H9 (cell line): ENCODE data around the gene PRKAG1. TPM values are rescaled to one million over a fixed set of nuclear protein-coding genes. Genes with fewer than 3 reads are reported as not detected.
A peak's percentile ranks its signal among the peaks of the same experiment; 100 is the strongest.

ENCODE experiments used
- DNase-seq: peaks from one replicate; pipeline ENCODE4 v3.0.0-alpha.2; 2017
- H2AFZ ChIP-seq: one replicate; pipeline ENCODE4 v1.6.1; 2013; ENCODE audit warnings: mild to moderate bottlenecking, low read length, control low read depth, moderate library complexity
- H2AK5ac ChIP-seq: 2 replicates; pipeline ENCODE4 v1.6.1; 2013; ENCODE audit warnings: low read length, control low read depth, mixed read lengths; ENCODE audit not compliant: insufficient read length
- H2BK120ac ChIP-seq: one replicate; pipeline ENCODE4 v1.6.1; 2013; ENCODE audit warnings: low read depth, mild to moderate bottlenecking, low read length, control low read depth, inconsistent platforms; ENCODE audit not compliant: poor library complexity, severe bottlenecking
- H2BK12ac ChIP-seq: 2 replicates; pipeline ENCODE4 v1.6.1; 2013; ENCODE audit warnings: low read length, control low read depth, mixed read lengths, low read depth; ENCODE audit not compliant: insufficient read length
- H2BK15ac ChIP-seq: 2 replicates; pipeline ENCODE4 v1.6.1; 2013; ENCODE audit warnings: low read depth, low read length, control low read depth
- H2BK20ac ChIP-seq: one replicate; pipeline ENCODE4 v1.6.1; 2013; ENCODE audit warnings: low read depth, mild to moderate bottlenecking, low read length, control low read depth, inconsistent platforms; ENCODE audit not compliant: poor library complexity, severe bottlenecking
- H2BK5ac ChIP-seq: 2 replicates; pipeline ENCODE4 v1.6.1; 2013; ENCODE audit warnings: low read length, control low read depth, mixed read lengths; ENCODE audit not compliant: insufficient read length
- H3K14ac ChIP-seq: 2 replicates; pipeline ENCODE4 v1.6.1; 2013; ENCODE audit warnings: low read length, control low read depth; ENCODE audit not compliant: insufficient read depth
- H3K18ac ChIP-seq: 2 replicates; pipeline ENCODE4 v1.6.1; 2013; ENCODE audit warnings: low read depth, mild to moderate bottlenecking, mixed read lengths, low read length, control low read depth; ENCODE audit not compliant: insufficient read length
- H3K23ac ChIP-seq: 2 replicates; pipeline ENCODE4 v1.6.1; 2013; ENCODE audit warnings: low read length, control low read depth, mixed read lengths, low read depth; ENCODE audit not compliant: insufficient read length
- H3K23me2 ChIP-seq: 2 replicates; pipeline ENCODE4 v1.6.1; 2013; ENCODE audit warnings: low read depth, mild to moderate bottlenecking, mixed read lengths, low read length, control low read depth; ENCODE audit not compliant: insufficient read length, poor library complexity, severe bottlenecking
- H3K27ac ChIP-seq: 2 replicates; pipeline ENCODE4 v1.5.1; 2013; ENCODE audit warnings: low read length, control low read depth, mixed read lengths, low read depth; ENCODE audit not compliant: insufficient read length
- H3K27me3 ChIP-seq: 2 replicates; pipeline ENCODE4 v1.6.1; 2013; ENCODE audit warnings: low read length, control low read depth, inconsistent platforms; ENCODE audit not compliant: insufficient read depth
- H3K4ac ChIP-seq: 2 replicates; pipeline ENCODE4 v1.6.1; 2013; ENCODE audit warnings: low read depth, mild to moderate bottlenecking, control low read depth, inconsistent platforms, low read length, moderate library complexity
- H3K4me1 ChIP-seq: 2 replicates; pipeline ENCODE4 v1.6.1; 2013; ENCODE audit warnings: low read length, control low read depth, inconsistent platforms; ENCODE audit not compliant: insufficient read depth
- H3K4me2 ChIP-seq: 2 replicates; pipeline ENCODE4 v1.6.1; 2013; ENCODE audit warnings: low read length, control low read depth, mixed read lengths; ENCODE audit not compliant: insufficient read length, insufficient read depth
- H3K56ac ChIP-seq: 2 replicates; pipeline ENCODE4 v1.6.1; 2013; ENCODE audit warnings: low read depth, mild to moderate bottlenecking, mixed read lengths, low read length, control low read depth; ENCODE audit not compliant: insufficient read length
- H3K79me1 ChIP-seq: 2 replicates; pipeline ENCODE4 v1.6.1; 2013; ENCODE audit warnings: low read depth, mild to moderate bottlenecking, moderate library complexity, low read length, control low read depth, inconsistent platforms; ENCODE audit not compliant: insufficient read depth, poor library complexity, severe bottlenecking
- H3K79me2 ChIP-seq: 2 replicates; pipeline ENCODE4 v1.6.1; 2013; ENCODE audit warnings: low read length, control low read depth, inconsistent platforms; ENCODE audit not compliant: insufficient read depth
- H3K9ac ChIP-seq: 2 replicates; pipeline ENCODE4 v1.6.1; 2013; ENCODE audit warnings: low read length, control low read depth, mixed read lengths; ENCODE audit not compliant: insufficient read length; ENCODE audit errors: extremely low read depth
- H3K9me3 ChIP-seq: one replicate; pipeline ENCODE4 v1.6.1; 2013; ENCODE audit warnings: low read depth, low read length, inconsistent platforms; ENCODE audit not compliant: control insufficient read depth
- H3T11ph ChIP-seq: one replicate; pipeline ENCODE4 v1.6.1; 2013; ENCODE audit warnings: mild to moderate bottlenecking, low read length, control low read depth, inconsistent platforms
- H4K20me1 ChIP-seq: one replicate; pipeline ENCODE4 v1.6.1; 2013; ENCODE audit not compliant: control insufficient read depth, insufficient read length, insufficient read depth
- H4K5ac ChIP-seq: 2 replicates; pipeline ENCODE4 v1.6.1; 2013; ENCODE audit warnings: low read depth, mild to moderate bottlenecking, mixed read lengths, low read length, control low read depth; ENCODE audit not compliant: insufficient read length
- H4K8ac ChIP-seq: replicated peaks from 2 replicates; pipeline ENCODE4 v1.6.1; 2013; ENCODE audit warnings: low read length, control low read depth, mixed read lengths, low read depth; ENCODE audit not compliant: insufficient read length
- H4K91ac ChIP-seq: 2 replicates; pipeline ENCODE4 v1.6.1; 2013; ENCODE audit warnings: low read depth, mild to moderate bottlenecking, moderate library complexity, mixed read lengths, low read length, control low read depth; ENCODE audit not compliant: insufficient read length
- H3K27ac Mint-ChIP-seq, 3 experiments: 2 replicates in 2 of 3; 3 replicates in 1 of 3; pipeline ENCODE4 v1.8.0; 2020 to 2021; ENCODE audit warnings: mixed read lengths in 3 of 3, mild to moderate bottlenecking in 1 of 3, moderate library complexity in 1 of 3
- H3K27me3 Mint-ChIP-seq: 2 replicates; pipeline ENCODE4 v1.8.0; 2021; ENCODE audit warnings: low read depth, mild to moderate bottlenecking, moderate library complexity, mixed read lengths
- H3K36me3 Mint-ChIP-seq, 3 experiments: 2 replicates in 2 of 3; 3 replicates in 1 of 3; pipeline ENCODE4 v1.8.0; 2020 to 2021; ENCODE audit warnings: low read depth in 3 of 3, mixed read lengths in 3 of 3; ENCODE audit not compliant: insufficient read depth in 1 of 3
- H3K4me1 Mint-ChIP-seq, 2 experiments: 2 replicates each; pipeline ENCODE4 v1.8.0; 2020; ENCODE audit warnings: mixed read lengths in 2 of 2
- H3K4me3 Mint-ChIP-seq, 2 experiments: 2 replicates in 1 of 2; 3 replicates in 1 of 2; pipeline ENCODE4 v1.8.0; 2020 to 2021; ENCODE audit warnings: mild to moderate bottlenecking in 2 of 2, mixed read lengths in 2 of 2, moderate library complexity in 1 of 2
- H3K9me3 Mint-ChIP-seq, 2 experiments: 2 replicates in 1 of 2; 3 replicates in 1 of 2; pipeline ENCODE4 v1.8.0; 2020; ENCODE audit warnings: mild to moderate bottlenecking in 2 of 2, mixed read lengths in 2 of 2, moderate library complexity in 1 of 2
- CTCF ChIP-seq: fragments of 200-600 bp; sonication (generic); conservative IDR thresholded peaks from 3 replicates; pipeline ENCODE4 v1.8.0; 2021; ENCODE audit warnings: antibody characterized with exemption, mild to moderate bottlenecking
- WGBS: extraction: QIAGEN DNeasy Blood & Tissue Kit; methylation state at CpG from one replicate; pipeline ENCODE4 v1.1.7; 2013; ENCODE audit warnings: missing lambda C conversion rate, low lambda C conversion rate, mixed read lengths; ENCODE audit not compliant: insufficient read length; ENCODE audit errors: extremely low coverage; 5-methylcytosine and 5-hydroxymethylcytosine counted together
- total RNA-seq: library from RNA; stranded (reverse); gene quantifications from 2 replicates; pipeline ENCODE4 v1.2.1, GENCODE V29; 2021

The PRKAG1 gene
- total RNA-seq, 1 experiment from 2014 or later: 34.8 TPM

- peak; percentile 97 for DNase-seq
- Histone ChIP-seq H3K14ac (peak within 1 kb of the TSS; percentile 97), H3K4me1 (peaks cover 14% of the 10 kb centered on the region), H4K20me1 (no peaks in the 10 kb centered on the region), H4K8ac (no peak within 1 kb of the TSS), H3K79me2 (peaks cover 36% of the 10 kb centered on the region), H2AK5ac (no peak within 1 kb of the TSS), H4K5ac (no peak within 1 kb of the TSS), H2BK5ac (peak within 1 kb of the TSS; percentile 73), H3K9ac (peak within 1 kb of the TSS; percentile 93), H4K91ac (no peak within 1 kb of the TSS), H3K23me2 (peaks cover 24% of the 10 kb centered on the region), H2BK15ac (no peak within 1 kb of the TSS), H3K79me1 (peaks cover 18% of the 10 kb centered on the region), H3T11ph (peak within 1 kb of the TSS; percentile 93), H3K27me3 (no peaks in the 10 kb centered on the region), H3K9me3 (no peaks in the 10 kb centered on the region), H3K4me2 (peak within 1 kb of the TSS; percentile 85), H3K18ac (peak within 1 kb of the TSS; percentile 97), H3K23ac (no peak within 1 kb of the TSS), H3K4ac (no peak within 1 kb of the TSS), H2BK120ac (no peak within 1 kb of the TSS), H2BK20ac (no peak within 1 kb of the TSS), H3K56ac (peak within 1 kb of the TSS; percentile 58), H3K27ac (peak within 1 kb of the TSS; percentile 47), H2AFZ (peak within 1 kb of the TSS; percentile 76), H2BK12ac (no peak within 1 kb of the TSS)
- peak within 1 kb of the TSS; percentile 98 to 99 (median 99) for H3K27ac Mint-ChIP-seq
- H3K27me3 Mint-ChIP-seq: no peaks in the 10 kb centered on the region
- peaks cover 5 to 8% (median 8%) of the 10 kb centered on the region in 3 experiments; a peak in 6 of 7 replicates for H3K36me3 Mint-ChIP-seq
- peak; percentile 33; the same call in 2 of the 3 replicates for TF ChIP-seq CTCF
- no CpG with 5 or more reads among the region's 74 CpGs for WGBS
- peaks cover 45 to 52% of the 10 kb centered on the region in 2 experiments for H3K4me1 Mint-ChIP-seq
- peak within 1 kb of the TSS; percentile 97 for H3K4me3 Mint-ChIP-seq
- H3K9me3 Mint-ChIP-seq: no peaks in the 10 kb centered on the region
Observed at GRCh38 chr12:49060237-49061156, 41.9 kb upstream of the PRKAG1 start, which contains the start of gene KMT2D. Gene KMT2D, minus strand, starts transcription at chr12:49060794. Its CDS starts 5,470 bp downstream, at chr12:49055324.
